Suppressor macrophage (primary cell): ENCODE measurements around the gene C1orf87.

ENCODE experiments used
- DNase-seq, 4 experiments: peaks; one replicate each; pipeline ENCODE4 v3.0.0-alpha.2; 2020 to 2022

Gene C1orf87

GRCh38 chr1:59945790-59946189 is 127.8 kb downstream of the C1orf87 start:
- DNase-seq: no peak
